Panc1 (cell line): ENCODE results near the gene SETD2.

Experiments
- CTCF ChIP-seq: fragments of 450-650 bp; IDR thresholded peaks from 2 replicates; pipeline ENCODE4 v1.5.1; 2017; ENCODE audit warnings: mild to moderate bottlenecking
- POLR2AphosphoS5 ChIP-seq: IDR thresholded peaks from 2 replicates; pipeline ENCODE4 v1.6.1; 2012; ENCODE audit warnings: mild to moderate bottlenecking, low read depth, low read length, moderate library complexity
- REST ChIP-seq, 2 experiments: IDR thresholded peaks; 2 replicates each; pipeline ENCODE4 v1.6.1; 2011 to 2012; ENCODE audit warnings: low read depth in 2 of 2, control low read depth in 1 of 2, low read length in 1 of 2, mild to moderate bottlenecking in 1 of 2, moderate library complexity in 1 of 2; ENCODE audit not compliant: insufficient read depth in 1 of 2
- SIN3A ChIP-seq: IDR thresholded peaks from 2 replicates; pipeline ENCODE4 v1.6.1; 2012; ENCODE audit warnings: low read depth, mild to moderate bottlenecking, low read length, moderate library complexity, borderline replicate concordance; ENCODE audit not compliant: insufficient read depth

DNA sequence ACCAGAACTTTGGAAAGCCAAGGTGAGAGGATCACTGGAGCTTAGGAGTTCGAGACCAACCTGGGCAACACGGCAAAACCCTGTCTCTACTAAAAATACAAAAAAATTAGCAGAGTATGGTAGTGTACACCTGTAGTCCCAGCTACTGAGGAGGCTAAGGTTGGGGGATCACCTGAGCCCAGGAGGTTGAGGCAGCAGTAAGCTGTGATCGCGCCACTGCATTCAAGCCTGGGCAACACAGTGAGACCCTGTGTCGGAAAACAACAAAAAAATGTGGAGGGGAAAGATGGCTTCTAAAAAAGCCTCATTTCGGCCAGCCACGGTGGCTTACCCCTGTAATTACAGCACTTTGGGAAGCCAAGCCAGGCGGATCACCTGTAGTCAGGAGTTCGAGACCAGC lies 54.5 kb downstream of the SETD2 start:
- no peak for TF ChIP-seq CTCF
- no peak for TF ChIP-seq POLR2AphosphoS5
- TF ChIP-seq SIN3A = no peak
- TF ChIP-seq REST (IDR thresholded peaks at IDR 0.05; ENCODE audit: insufficient read depth in 1 of 2, low read depth in 2 of 2, low read length in 1 of 2) = no peak
